Amygdala (tissue), 56 donors: ENCODE results near the gene KDM6B.
"Not testable (repeated sequence)": the region's sequence is repeated elsewhere in the genome, so short reads cannot be mapped to it uniquely, and the experiment has no call there.

Source experiments
- DNase-seq, 56 donors: peaks; one replicate each; lab custom pipeline; 2025; lab: John Stamatoyannopoulos, UW

KDM6B gene

DNA sequence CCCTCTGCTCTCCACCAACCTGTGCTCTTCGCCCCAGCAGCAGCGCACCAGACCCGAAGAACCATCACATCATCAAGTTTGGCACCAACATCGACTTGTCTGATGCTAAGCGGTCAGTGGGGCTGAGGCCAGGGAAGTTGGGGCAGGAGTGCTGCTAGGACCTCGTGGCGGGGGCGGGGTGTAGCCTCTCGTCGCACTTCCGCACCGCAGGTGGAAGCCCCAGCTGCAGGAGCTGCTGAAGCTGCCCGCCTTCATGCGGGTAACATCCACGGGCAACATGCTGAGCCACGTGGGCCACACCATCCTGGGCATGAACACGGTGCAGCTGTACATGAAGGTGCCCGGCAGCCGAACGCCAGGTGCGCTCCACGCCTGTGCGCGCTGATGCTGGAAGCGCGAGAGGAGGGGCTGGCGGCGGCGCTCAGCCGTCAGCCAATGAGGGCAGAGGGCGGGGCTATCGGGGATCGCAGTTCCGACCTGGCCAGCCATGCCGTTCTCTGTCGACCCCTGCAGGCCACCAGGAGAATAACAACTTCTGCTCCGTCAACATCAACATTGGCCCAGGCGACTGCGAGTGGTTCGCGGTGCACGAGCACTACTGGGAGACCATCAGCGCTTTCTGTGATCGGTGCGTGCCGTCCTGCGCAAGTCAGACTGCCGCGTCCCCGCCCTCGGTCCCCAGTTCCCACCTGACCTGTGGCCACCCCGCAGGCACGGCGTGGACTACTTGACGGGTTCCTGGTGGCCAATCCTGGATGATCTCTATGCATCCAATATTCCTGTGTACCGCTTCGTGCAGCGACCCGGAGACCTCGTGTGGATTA, 17.6 kb downstream of the KDM6B start:
- DNase-seq: peak in 55 of 56 donors; percentile 23 to 90 (median 77)

GRCh38 chr17:7852262-7852670, 18.2 kb downstream of the KDM6B start:
- no peak for DNase-seq

DNA sequence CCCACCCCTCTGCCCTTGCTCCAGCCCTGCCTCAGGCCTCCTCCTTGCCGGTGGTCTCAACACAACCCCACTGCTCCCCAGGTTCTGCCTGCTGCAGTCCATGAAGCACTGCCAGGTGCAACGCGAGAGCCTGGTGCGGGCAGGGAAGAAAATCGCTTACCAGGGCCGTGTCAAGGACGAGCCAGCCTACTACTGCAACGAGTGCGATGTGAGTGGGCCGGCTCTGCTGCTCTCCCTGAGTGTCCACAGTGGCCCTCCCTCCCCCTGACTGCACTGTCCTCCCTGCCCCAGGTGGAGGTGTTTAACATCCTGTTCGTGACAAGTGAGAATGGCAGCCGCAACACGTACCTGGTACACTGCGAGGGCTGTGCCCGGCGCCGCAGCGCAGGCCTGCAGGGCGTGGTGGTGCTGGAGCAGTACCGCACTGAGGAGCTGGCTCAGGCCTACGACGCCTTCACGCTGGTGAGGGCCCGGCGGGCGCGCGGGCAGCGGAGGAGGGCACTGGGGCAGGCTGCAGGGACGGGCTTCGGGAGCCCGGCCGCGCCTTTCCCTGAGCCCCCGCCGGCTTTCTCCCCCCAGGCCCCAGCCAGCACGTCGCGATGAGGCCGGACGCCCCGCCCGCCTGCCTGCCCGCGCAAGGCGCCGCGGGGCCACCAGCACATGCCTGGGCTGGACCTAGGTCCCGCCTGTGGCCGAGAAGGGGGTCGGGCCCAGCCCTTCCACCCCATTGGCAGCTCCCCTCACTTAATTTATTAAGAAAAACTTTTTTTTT, 19.1 kb downstream of the KDM6B start:
- DNase-seq: no peak

- no peak for DNase-seq
These were observed 19.6 kb downstream of the KDM6B start for GRCh38 chr17:7853691-7854038.

- DNase-seq: no peak
These were observed 20.2 kb downstream of the KDM6B start for GRCh38 chr17:7854078-7854777.

DNA sequence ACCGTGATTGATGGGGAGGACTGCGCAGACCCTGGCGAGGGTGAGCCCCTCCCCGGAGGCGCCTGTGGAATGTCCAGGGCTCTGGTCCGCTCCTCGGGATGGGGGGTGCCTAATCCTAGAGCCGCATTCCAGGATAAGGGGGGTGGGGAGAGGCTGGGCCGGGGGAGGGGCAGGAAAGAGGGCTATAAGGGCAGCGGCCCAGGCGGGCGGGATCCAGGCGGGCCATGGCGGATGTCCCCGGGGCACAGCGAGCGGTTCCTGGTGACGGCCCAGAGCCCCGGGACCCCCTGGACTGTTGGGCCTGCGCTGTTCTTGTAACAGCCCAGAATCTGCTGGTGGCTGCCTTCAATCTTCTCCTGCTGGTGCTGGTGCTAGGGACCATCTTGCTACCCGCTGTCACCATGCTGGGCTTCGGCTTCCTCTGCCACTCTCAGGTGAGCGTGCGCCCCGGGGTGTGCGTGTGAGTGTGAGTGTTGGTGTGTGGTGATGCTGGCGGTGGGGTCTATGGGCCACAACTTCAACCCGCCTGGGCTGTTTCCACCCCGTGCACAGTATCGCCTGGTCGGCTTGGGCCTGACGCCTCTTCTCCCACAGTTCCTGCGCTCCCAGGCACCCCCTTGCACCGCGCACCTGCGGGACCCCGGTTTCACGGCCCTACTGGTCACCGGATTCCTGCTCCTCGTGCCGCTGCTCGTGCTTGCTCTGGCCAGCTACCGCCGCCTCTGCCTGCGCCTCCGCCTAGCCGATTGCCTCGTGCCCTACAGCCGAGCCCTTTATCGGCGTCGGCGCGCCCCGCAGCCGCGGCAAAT, 21.0 kb downstream of the KDM6B start, which contains the start of gene TMEM88:
TMEM88 (plus strand) TSS at position 216 of the 809 bp plus-strand sequence; CDS start at position 225, 9 bp downstream.
- DNase-seq: no peak

DNA sequence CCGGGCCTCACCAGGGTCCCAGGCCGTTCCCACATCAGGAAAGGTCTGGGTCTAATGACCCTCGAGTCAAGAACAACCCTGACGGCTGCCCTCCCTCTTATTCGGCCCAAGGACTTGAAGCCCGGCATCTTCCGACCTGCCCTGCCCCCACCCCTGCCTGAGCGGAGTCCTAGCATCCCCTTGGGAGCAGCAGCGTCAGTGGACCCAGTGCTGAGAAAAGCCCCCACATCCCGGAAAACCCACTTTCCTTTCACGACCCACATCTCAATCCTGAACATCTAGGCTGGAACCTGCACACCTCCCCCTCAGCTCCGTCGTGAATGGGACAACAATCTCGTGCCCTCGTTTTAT, 21.6 kb downstream of the KDM6B start:
- no peak for DNase-seq

DNA sequence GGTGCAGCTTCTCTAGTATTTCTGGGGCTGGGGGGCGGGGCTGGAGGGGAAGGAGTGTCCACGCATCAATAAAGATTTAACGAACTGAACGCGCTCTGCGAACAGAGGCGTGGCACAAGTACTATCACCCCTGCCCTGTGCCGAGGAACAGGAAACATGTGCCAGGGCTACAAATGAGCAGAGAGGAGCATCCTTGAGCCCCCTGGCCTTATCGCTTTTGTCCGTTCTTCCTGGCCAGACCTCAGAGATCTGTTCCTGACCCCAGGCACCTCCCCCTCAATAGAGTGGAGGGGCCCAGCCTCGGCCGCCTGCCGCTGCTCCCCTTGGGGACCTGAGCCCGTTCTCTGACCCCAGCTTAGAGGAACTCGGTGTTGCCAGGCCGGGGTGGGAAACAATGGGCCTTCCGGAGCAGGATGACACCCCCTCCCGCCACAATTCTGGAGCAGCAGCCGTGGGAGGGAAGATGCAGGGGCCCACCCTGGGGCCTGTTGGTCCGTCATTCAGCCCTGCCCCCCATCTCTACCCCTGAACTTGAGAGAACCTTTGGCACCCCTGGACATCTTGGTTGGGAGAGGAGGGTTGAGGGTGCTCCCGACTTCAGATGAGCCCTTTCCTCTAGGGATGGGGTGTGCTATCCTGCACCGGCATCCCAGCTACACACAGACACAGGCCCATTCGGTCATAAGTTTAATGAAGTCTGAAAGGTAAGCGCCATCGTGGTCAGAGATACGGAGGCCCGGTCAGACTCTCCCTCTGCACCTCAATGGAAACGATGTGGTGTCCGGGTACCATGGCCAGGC, 22.2 kb downstream of the KDM6B start:
- DNase-seq: peak in 1 of 56 donors; percentile 48

DNA sequence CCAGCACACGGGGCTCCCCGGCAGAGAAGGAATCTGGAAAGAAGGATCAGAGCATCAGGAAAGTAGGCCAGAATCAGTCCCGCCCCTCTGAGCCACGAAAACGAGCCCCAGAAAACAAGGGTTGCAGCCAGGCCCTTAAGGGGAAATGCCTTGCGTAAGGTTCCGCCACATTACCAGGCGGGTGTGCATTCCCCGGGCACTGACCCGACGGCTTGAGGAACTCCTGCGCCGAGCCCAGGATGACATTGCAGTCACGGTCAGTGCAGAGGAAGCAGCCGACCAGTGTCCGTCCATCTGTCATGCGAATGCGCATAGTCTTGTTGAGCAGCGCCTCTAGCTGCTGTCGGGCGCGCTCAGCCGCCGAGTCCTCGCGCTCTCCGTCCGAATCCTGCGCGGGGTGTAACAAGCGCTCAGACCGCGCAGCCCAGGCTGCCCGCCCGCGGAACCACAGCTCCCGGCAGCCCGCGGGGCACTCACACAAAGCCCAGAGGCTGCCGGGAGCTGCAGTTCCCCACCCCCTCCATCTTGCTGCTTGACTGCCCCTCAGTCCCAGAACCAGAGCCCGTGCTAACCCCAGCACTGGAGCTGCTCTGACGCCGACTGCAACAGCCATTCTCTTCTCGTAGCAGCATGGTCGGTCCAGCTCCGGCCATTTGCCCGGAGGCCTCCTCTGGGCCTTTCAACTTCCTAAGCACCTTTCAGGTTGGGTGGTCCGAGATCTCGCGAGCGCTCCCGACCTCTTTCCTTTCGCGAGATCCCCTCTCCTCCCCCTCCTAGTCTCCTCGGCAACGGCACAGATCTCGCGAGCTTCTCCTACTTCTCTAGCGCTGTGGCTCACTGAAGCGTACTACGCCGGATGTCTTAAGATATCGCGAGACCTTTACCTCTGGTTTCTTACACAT, 23.0 kb downstream of the KDM6B start, which contains the start of gene NAA38:
NAA38 (minus strand) TSS at position 749 of the 902 bp plus-strand sequence; CDS start at position 653, 96 bp downstream.
- DNase-seq: peak; percentile 60 to 100 (median 97)

DNA sequence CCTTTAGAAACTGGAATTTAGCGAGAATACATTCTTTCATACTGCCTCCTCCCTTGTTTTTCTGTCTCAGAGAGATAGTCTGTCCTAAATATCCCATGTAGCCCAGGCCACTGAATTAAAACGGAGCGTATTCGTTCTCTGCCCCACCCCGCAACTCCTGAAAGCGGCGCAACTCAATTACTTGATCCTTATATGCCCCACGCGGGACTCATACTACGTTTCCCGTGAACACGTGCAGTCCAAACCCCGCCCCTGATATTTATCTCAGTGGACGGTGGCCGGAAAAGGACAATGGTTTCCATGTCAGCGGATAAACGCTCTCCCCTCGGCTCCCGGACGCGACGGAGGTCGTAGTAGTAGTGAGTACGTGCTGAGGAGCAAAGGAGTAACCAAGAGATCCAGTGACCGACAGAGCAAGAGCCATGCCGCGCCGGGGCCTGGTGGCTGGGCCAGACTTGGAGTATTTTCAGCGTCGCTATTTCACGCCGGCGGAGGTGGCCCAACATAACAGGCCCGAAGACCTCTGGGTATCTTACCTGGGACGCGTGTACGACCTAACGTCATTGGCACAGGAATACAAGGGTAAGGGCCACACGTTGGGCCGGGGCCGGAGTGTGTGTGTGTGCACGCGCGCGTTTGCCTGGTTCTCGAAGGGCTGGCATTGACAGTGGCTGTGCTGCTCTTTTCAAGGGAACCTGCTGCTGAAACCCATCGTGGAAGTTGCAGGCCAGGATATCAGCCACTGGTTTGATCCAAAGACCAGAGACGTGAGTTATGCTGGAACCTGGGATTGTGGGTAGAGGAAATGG, 23.9 kb downstream of the KDM6B start, which contains the start of gene CYB5D1:
CYB5D1 (plus strand) TSS at position 291 of the 809 bp plus-strand sequence; CDS start at position 423, 132 bp downstream.
- peak; percentile 51 to 98 (median 87) for DNase-seq

DNA sequence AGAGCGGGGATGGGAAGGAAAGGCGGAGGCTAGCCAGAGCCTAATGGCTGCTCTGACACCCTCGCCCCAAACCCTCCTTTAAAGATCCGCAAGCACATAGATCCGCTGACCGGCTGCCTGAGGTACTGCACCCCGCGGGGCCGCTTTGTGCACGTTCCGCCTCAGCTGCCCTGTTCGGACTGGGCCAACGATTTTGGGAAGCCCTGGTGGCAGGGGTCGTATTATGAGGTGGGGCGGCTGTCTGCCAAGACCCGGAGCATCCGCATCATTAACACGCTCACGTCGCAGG, 24.4 kb downstream of the KDM6B start:
- no peak for DNase-seq

DNA sequence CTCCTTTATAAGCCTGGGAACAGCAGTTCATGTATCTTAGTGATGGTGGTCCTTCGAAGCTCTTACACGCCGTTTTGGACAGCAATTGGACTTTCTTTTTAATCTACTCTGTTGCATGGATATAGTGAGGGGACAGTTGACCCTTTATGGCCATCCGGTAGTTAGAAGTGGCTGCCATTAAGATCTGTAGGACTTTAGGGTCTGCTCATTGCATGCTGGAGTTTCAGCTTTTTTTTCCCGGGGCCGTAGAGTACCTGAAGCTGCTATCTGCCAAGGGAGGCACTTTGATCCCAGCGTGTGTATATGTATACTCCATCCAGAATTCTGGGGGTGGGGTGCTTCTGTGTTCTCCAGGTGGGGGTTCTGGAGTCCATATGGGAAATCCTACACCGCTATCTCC, 25.0 kb downstream of the KDM6B start:
- no peak for DNase-seq

DNA sequence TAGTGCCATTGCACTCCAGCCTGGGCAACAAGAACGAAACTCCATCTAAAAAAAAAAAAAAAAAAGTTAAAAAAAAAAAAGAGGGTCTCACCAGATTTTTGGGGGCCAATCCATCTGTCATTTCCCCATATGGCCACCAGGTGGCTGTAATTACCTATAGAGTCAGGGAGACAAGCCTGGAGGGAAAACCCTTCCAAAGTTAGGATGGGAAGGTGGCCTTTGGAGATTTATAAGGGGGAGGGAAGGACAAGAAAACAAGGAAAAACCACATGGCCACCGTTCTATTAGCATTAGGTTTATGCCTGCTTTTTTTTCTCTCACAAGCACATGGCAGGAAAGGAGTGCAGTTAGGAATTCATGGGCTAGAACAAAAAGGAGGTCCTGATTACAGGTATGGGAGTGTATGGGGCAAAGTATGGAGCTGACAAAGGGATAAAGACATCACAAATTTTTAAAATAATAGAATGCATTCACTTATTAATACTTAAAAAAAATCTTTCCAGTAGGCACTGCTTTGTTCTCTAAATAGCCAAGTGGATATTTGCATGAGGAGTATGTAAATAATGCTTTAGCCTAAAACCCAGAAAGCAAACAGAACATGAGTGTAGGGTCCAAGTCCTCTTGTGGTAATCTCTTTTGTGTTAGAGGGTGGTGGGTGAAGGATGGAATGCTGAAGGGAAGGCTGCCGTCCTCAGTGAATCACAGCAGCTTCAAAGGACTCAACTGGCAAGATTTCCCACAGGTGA, 28.8 kb downstream of the KDM6B start:
- DNase-seq: peak in 2 of 56 donors; percentile 52 to 72

DNA sequence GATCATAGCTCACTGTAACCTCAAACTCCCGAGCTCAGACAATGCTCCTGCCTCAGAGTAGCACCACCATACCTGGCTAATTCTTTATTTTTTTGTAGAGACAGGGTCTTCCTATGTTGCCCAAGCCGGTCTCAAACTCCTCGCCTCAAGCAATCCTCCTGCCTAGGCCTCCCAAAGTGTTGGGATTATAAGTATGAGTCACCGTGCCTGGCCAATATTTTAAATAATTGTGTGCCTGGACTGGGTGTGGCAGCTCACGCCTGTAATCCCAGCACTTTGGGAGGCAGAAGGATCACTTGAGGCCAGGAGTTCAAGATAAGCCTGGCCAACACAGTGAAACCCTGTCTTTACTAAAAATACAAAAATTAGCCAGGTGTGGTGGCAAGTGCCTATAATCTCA, 30.4 kb downstream of the KDM6B start:
- not testable (repeated sequence) for DNase-seq

GRCh38 chr17:7864995-7865650, 31.1 kb downstream of the KDM6B start:
- no peak for DNase-seq

DNA sequence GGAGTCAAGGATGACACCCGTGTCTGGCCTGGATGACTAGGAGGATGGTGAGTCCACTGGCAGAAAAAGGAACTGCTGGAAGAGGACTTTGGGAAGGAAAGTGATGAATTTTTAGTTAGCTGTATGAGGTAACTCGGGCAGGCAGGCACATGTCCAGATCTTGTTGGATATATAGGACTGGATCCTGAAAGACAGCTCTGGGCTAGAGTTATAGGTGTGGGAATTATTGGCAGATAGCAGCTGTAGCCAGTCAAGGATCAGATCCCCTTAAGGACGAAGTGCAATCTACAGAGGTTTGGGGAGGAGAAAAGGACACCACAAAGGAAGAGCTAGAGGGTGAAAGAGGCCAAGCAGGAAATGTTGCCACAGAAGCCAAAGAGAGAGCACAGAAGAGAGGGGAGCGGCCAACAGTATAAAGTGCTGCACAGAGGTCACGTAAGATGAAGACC, 33.9 kb downstream of the KDM6B start:
- no peak for DNase-seq
